Astrocyte (in vitro differentiated cells and primary cell): ENCODE data around the gene VPS13D.

Experiments used
- EZH2 ChIP-seq: IDR thresholded peaks from 2 replicates; pipeline ENCODE4 v1.6.1; 2012; ENCODE audit warnings: mild to moderate bottlenecking, low read length, inconsistent platforms; ENCODE audit not compliant: insufficient read depth
- TF ChIP-seq, protein P1 (sequence below): IDR thresholded peaks from 2 replicates; pipeline ENCODE4 v1.5.1; 2011; ENCODE audit warnings: low read depth, mild to moderate bottlenecking, inconsistent platforms, low read length, moderate library complexity; ENCODE audit not compliant: insufficient read depth

- TF ChIP-seq, protein P1, sequence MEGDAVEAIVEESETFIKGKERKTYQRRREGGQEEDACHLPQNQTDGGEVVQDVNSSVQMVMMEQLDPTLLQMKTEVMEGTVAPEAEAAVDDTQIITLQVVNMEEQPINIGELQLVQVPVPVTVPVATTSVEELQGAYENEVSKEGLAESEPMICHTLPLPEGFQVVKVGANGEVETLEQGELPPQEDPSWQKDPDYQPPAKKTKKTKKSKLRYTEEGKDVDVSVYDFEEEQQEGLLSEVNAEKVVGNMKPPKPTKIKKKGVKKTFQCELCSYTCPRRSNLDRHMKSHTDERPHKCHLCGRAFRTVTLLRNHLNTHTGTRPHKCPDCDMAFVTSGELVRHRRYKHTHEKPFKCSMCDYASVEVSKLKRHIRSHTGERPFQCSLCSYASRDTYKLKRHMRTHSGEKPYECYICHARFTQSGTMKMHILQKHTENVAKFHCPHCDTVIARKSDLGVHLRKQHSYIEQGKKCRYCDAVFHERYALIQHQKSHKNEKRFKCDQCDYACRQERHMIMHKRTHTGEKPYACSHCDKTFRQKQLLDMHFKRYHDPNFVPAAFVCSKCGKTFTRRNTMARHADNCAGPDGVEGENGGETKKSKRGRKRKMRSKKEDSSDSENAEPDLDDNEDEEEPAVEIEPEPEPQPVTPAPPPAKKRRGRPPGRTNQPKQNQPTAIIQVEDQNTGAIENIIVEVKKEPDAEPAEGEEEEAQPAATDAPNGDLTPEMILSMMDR = no peak
- no peak for TF ChIP-seq EZH2
These were observed 15.9 kb downstream of the VPS13D start for GRCh38 chr1:12245733-12246132.
